Tibial nerve (tissue), 3 donors: ENCODE results near the gene CDK5.

Source experiments
- CTCF ChIP-seq, 5 experiments: fragments of 200-600 bp in 3 of 5; fragments of 450-650 bp in 2 of 5; sonication (generic) in 3 of 5; IDR thresholded peaks; one replicate each; pipeline ENCODE4 v1.5.1; 2016 to 2019; ENCODE audit warnings: antibody characterized with exemption in 5 of 5, mild to moderate bottlenecking in 3 of 5, moderate library complexity in 2 of 5
- POLR2A ChIP-seq, 2 donors: fragments of 450-650 bp; IDR thresholded peaks; one replicate each; pipeline ENCODE4 v1.6.1; 2017; ENCODE audit warnings: antibody characterized with exemption in 2 of 2, mild to moderate bottlenecking in 2 of 2, moderate library complexity in 2 of 2

GRCh38 chr7:151077705-151078232, 20.1 kb upstream of the CDK5 start:
- TF ChIP-seq CTCF (IDR thresholded peaks at IDR 0.05) = no peak
- TF ChIP-seq POLR2A (IDR thresholded peaks at IDR 0.05) = no peak
